ENCODE data around the gene RICTOR. TPM values are rescaled to one million over a fixed set of nuclear protein-coding genes. Genes with fewer than 3 reads are reported as not detected.

Gene RICTOR
- total and polyA plus RNA-seq, 4 donors = 3.9 to 69.5 (median 31.7) TPM

DNA sequence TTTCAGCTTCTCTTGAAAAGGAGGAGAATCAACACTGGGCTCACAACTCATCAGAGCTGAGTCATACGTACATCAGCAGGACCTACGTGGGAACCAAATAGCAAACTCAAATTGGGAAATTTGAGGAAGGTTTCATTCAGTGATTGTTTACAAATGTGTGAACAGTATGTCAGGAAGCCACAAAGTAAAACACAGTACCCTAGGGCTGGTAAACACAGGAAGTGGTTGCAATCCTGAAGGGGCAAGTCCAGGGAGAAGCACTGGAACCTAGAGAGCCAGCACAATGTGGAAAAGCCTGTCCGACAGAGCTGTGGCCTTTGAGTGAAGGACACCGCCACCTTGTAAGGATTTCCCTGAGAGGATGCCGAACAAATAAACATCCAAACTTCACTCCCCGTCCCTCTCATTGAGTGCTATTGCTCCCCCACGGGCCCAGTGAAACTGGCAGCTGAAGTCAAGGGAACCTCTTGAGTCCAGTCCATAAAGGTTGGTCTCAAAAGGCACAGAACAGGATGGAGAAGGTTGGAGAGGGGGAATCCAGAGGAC, 26.7 kb upstream of the RICTOR start:
- Histone ChIP-seq H3K36me3 (ENCODE audit: control insufficient read depth in 1 of 2, insufficient read depth in 2 of 2, low read length in 1 of 2) (no peaks in the 10 kb centered on the region), H3K27me3 (ENCODE audit: control insufficient read depth in 1 of 2, insufficient read depth in 2 of 2, low read length in 1 of 2) (no peaks in the 10 kb centered on the region), H3K27ac (ENCODE audit: low read depth in 1 of 2, low read length in 2 of 2) (no peak overlapping the region), H3K9me3 (ENCODE audit: control insufficient read depth, low read length) (no peaks in the 10 kb centered on the region), H3K4me3 (ENCODE audit: low read length in 2 of 2) (no peak overlapping the region), H3K4me1 (ENCODE audit: control insufficient read depth in 1 of 2, insufficient read depth in 2 of 2, low read length in 2 of 2) (no peaks in the 10 kb centered on the region)
- WGBS, 2 donors = 79 to 83% methylated on average over 7 of the region's 7 CpGs
- DNase-seq (no peak), ATAC-seq (ENCODE audit: low FRiP score) (no peak)
- intact Hi-C loops (cut with DNase I) = no loop called here

DNA sequence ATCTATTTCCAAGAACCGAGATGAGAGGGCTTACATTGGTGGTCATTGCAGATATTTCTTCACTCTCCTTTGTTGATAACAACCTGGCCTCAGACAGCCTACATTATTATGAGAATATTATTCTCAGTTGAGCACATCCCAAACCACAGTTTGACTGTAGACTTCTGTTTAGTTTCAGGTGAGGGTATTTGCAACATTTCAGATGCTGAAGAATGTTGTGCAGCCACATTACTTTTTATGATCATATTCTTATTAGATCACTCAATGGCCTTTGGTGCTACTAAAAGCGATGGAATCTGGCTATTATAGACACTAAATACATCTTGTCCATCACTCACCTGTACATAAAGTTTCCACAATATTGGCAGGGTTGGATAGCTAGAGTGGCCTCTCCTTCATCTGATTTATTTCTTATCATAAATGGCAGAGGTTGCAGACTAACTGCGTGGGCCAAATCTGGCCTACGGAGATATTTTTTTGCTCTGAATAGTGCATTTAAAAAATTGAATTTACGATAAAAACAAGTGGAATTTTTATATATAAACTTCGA, 26.2 kb upstream of the RICTOR start:
- Histone ChIP-seq H3K4me3 (ENCODE audit: low read length in 2 of 2) (no peak overlapping the region), H3K36me3 (ENCODE audit: control insufficient read depth in 1 of 2, insufficient read depth in 2 of 2, low read length in 1 of 2) (no peaks in the 10 kb centered on the region), H3K27me3 (ENCODE audit: control insufficient read depth in 1 of 2, insufficient read depth in 2 of 2, low read length in 1 of 2) (no peaks in the 10 kb centered on the region), H3K9me3 (ENCODE audit: control insufficient read depth, low read length) (no peaks in the 10 kb centered on the region), H3K27ac (ENCODE audit: low read depth in 1 of 2, low read length in 2 of 2) (no peak overlapping the region), H3K4me1 (ENCODE audit: control insufficient read depth in 1 of 2, insufficient read depth in 2 of 2, low read length in 2 of 2) (no peaks in the 10 kb centered on the region)
- 82 to 86% methylated on average over 6 of the region's 6 CpGs for WGBS, 2 donors
- no peak for ATAC-seq (ENCODE audit: low FRiP score)
- intact Hi-C loops (cut with DNase I) = no loop called here
- DNase-seq = no peak

DNA sequence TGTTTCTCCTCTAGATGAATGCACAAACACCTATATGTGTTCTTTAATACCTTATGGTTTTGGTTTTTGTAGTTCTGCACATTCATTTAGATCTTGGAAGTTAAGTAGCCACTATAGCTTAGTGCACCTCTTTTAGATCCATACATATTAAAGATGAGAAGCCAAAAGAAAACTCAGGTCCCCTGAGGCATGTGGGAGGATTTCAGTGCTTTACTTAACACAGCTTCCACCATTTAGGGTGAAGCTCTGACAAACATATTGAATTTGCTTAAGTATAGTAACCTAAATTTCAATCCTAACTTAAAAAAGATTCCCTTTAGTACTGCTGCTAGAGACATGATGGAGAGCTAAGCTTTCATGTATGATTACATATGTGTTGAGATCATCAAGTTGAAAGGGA, 25.6 kb upstream of the RICTOR start:
- no peak for DNase-seq
- no peaks in the 10 kb centered on the region for H3K4me1 ChIP-seq (ENCODE audit: control insufficient read depth in 1 of 2, insufficient read depth in 2 of 2, low read length in 2 of 2)
- no peaks in the 10 kb centered on the region for H3K36me3 ChIP-seq (ENCODE audit: control insufficient read depth in 1 of 2, insufficient read depth in 2 of 2, low read length in 1 of 2)
- no peak overlapping the region for H3K4me3 ChIP-seq (ENCODE audit: low read length in 2 of 2)
- H3K9me3 ChIP-seq (ENCODE audit: control insufficient read depth, low read length) = no peaks in the 10 kb centered on the region
- intact Hi-C loops (cut with DNase I) = no loop called here
- H3K27ac ChIP-seq (ENCODE audit: low read depth in 1 of 2, low read length in 2 of 2) = no peak overlapping the region
- H3K27me3 ChIP-seq (ENCODE audit: control insufficient read depth in 1 of 2, insufficient read depth in 2 of 2, low read length in 1 of 2) = no peaks in the 10 kb centered on the region
- ATAC-seq (ENCODE audit: low FRiP score) = no peak

DNA sequence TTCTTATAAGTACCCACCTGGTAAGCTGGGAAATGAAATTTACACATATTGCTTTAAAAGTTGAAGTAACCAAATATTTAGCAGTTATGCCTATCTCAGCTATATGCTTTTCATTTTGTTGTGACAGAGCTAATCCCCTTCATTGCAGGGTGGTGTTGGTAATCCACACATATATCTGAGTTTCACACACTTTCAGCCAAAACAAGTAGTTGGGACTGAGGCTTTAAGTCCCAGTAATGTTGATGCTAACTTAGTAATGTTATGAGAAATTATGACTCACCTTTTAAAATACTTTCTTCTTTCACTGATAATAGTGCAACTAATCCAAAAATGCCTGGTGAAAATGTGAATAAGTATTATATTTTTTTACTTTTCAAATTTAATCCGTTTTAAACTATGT, 19.2 kb upstream of the RICTOR start:
- no peak for DNase-seq
- Histone ChIP-seq H3K4me1 (ENCODE audit: control insufficient read depth in 1 of 2, insufficient read depth in 2 of 2, low read length in 2 of 2) (peaks cover 0 to 3% of the 10 kb centered on the region in 2 donors), H3K27ac (ENCODE audit: low read depth in 1 of 2, low read length in 2 of 2) (no peak overlapping the region), H3K27me3 (ENCODE audit: control insufficient read depth in 1 of 2, insufficient read depth in 2 of 2, low read length in 1 of 2) (no peaks in the 10 kb centered on the region), H3K4me3 (ENCODE audit: low read length in 2 of 2) (no peak overlapping the region), H3K36me3 (ENCODE audit: control insufficient read depth in 1 of 2, insufficient read depth in 2 of 2, low read length in 1 of 2) (no peaks in the 10 kb centered on the region), H3K9me3 (ENCODE audit: control insufficient read depth, low read length) (no peaks in the 10 kb centered on the region)
- 9 to 13% methylated on average over 1 of the region's 1 CpG for WGBS, 2 donors
- intact Hi-C loops (cut with DNase I) = no loop called here
- no peak for ATAC-seq (ENCODE audit: low FRiP score)

DNA sequence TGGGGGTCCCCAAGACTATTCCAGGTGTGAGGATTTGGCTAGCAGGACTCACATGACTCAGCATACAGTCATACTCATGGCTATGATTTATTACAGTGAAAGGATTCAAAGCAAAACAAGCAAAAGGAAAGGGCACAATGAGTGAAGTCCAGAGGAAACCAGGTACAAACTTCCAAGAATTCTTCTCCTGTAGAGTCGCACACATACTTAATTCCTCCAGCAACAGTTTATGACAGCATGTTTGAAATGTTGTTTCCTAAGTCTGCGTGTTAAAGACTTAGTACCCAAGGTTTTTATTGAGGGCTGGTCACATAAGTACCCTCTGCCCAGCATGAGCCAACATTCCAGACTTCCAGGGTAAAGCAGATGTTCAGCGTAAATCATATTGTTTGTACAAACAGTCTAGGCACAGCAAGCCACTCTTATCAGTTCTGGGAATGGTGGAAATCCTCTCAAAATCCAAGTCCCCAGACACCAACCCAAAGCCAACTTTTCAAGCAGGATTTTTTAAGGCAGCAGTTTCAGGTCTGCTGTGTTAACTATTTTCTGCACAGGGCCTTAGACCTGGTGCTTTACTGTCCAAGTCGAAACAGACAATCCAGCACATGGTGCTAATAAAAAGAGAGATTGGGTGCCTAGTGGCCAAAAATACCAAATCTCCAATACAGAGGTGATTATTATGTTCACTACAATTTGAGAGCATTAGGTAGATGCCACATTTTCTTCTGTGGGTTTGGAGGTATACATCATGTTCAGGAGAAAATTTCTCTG, 18.6 kb upstream of the RICTOR start:
- WGBS, 2 donors = 24 to 26% methylated on average over 4 of the region's 4 CpGs
- no peaks in the 10 kb centered on the region for H3K36me3 ChIP-seq (ENCODE audit: control insufficient read depth in 1 of 2, insufficient read depth in 2 of 2, low read length in 1 of 2)
- DNase-seq (no peak), ATAC-seq (ENCODE audit: low FRiP score) (no peak)
- H3K4me3 ChIP-seq (ENCODE audit: low read length in 2 of 2) = no peak overlapping the region
- intact Hi-C loops (cut with DNase I) = no loop called here
- no peaks in the 10 kb centered on the region for H3K27me3 ChIP-seq (ENCODE audit: control insufficient read depth in 1 of 2, insufficient read depth in 2 of 2, low read length in 1 of 2)
- H3K27ac ChIP-seq (ENCODE audit: low read depth in 1 of 2, low read length in 2 of 2) = no peak overlapping the region
- H3K4me1 ChIP-seq (ENCODE audit: control insufficient read depth in 1 of 2, insufficient read depth in 2 of 2, low read length in 2 of 2) = peaks cover 0 to 3% of the 10 kb centered on the region in 2 donors
- no peaks in the 10 kb centered on the region for H3K9me3 ChIP-seq (ENCODE audit: control insufficient read depth, low read length)

DNA sequence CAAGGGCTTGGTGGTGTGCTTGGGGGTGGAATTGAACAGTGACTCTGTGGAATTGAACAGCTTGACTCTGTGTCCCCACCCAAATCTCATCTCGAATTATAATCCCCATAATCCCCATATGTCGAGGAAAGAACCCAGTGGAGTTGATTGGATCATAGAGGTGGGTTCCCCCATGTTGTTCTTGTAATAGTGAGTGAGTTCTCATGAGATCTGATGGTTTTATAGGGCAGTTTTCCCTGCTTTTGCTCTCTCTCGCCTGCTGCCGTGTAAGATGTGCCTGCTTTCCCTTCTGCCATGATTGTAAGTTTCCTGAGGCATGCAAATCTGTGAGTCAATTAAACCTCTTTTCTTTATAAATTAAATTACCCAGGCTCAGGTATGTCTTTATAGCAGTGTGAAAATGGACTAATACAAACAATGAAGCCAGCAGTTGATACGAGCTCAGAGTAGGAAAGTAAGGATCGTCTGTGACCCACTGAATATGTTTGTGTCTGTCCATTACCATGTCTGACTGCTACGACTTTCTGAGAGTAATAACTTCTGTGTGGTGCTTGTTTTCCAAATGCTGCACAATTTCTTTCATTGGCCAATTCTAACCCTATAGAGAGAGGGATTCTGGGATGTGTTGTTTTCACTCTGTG, 17.9 kb upstream of the RICTOR start:
- Histone ChIP-seq H3K9me3 (ENCODE audit: control insufficient read depth, low read length) (no peaks in the 10 kb centered on the region), H3K4me1 (ENCODE audit: control insufficient read depth in 1 of 2, insufficient read depth in 2 of 2, low read length in 2 of 2) (peaks cover 0 to 3% of the 10 kb centered on the region in 2 donors), H3K27ac (ENCODE audit: low read depth in 1 of 2, low read length in 2 of 2) (no peak overlapping the region), H3K36me3 (ENCODE audit: control insufficient read depth in 1 of 2, insufficient read depth in 2 of 2, low read length in 1 of 2) (no peaks in the 10 kb centered on the region), H3K4me3 (ENCODE audit: low read length in 2 of 2) (no peak overlapping the region), H3K27me3 (ENCODE audit: control insufficient read depth in 1 of 2, insufficient read depth in 2 of 2, low read length in 1 of 2) (no peaks in the 10 kb centered on the region)
- 71 to 77% methylated on average over 7 of the region's 7 CpGs for WGBS, 2 donors
- DNase-seq = no peak
- intact Hi-C loops (cut with DNase I) = no loop called here
- ATAC-seq (ENCODE audit: low FRiP score) = no peak

DNA sequence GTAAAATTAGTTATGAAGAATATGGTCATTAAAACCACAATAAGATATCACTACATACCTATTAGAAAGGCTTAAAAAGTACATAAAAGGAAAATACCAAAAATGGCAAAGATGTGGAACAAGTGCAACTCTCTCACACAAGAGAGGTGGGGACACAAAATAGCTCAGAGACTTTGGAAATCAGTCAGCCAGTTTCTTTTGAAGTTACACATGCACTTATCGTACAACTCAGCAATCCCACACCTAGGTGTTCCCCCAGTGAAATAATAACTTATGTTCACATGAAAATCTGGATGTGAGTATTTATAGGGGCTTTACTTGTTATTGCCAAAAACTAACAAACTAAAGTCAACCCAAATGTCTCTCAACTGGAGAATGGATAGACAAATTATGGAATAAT, 9.8 kb upstream of the RICTOR start:
- intact Hi-C loops (cut with DNase I) = loop anchor here in 1 of 2 donors (5.0 kb wide), 2 partner anchors 77 to 92 kb away; no protein-coding TSS in a partner anchor
- no peaks in the 10 kb centered on the region for H3K9me3 ChIP-seq (ENCODE audit: control insufficient read depth, low read length)
- H3K4me1 ChIP-seq (ENCODE audit: control insufficient read depth in 1 of 2, insufficient read depth in 2 of 2, low read length in 2 of 2) = no peaks in the 10 kb centered on the region
- H3K27ac ChIP-seq (ENCODE audit: low read depth in 1 of 2, low read length in 2 of 2) = no peak overlapping the region
- no peak for DNase-seq
- H3K4me3 ChIP-seq (ENCODE audit: low read length in 2 of 2) = no peak overlapping the region
- 62 to 82% methylated on average over 1 of the region's 1 CpG for WGBS, 2 donors
- no peaks in the 10 kb centered on the region for H3K36me3 ChIP-seq (ENCODE audit: control insufficient read depth in 1 of 2, insufficient read depth in 2 of 2, low read length in 1 of 2)
- H3K27me3 ChIP-seq (ENCODE audit: control insufficient read depth in 1 of 2, insufficient read depth in 2 of 2, low read length in 1 of 2) = no peaks in the 10 kb centered on the region
- ATAC-seq (ENCODE audit: low FRiP score) = no peak

DNA sequence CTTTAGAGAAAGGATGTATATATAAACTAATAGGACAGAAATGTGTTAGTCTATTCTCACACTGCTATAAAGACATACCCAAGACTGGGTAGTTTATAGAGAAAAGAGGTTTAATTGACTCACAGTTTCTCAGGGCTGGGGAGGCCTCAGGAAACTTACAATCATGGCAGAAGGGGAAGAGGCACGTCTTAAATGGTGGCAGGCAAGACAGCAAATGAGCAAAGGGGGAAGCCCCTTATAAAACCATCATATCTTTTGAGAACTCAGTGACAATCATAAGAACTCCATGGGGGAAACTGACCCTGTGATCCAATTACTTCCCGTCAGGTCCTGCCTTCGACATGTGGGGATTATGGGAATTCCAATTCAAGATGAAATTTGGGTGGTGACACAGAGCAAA, 8.8 kb upstream of the RICTOR start:
- 90 to 96% methylated on average over 3 of the region's 3 CpGs for WGBS, 2 donors
- Histone ChIP-seq H3K4me1 (ENCODE audit: control insufficient read depth in 1 of 2, insufficient read depth in 2 of 2, low read length in 2 of 2) (no peaks in the 10 kb centered on the region), H3K4me3 (ENCODE audit: low read length in 2 of 2) (no peak overlapping the region), H3K9me3 (ENCODE audit: control insufficient read depth, low read length) (no peaks in the 10 kb centered on the region), H3K27me3 (ENCODE audit: control insufficient read depth in 1 of 2, insufficient read depth in 2 of 2, low read length in 1 of 2) (no peaks in the 10 kb centered on the region), H3K36me3 (ENCODE audit: control insufficient read depth in 1 of 2, insufficient read depth in 2 of 2, low read length in 1 of 2) (no peaks in the 10 kb centered on the region), H3K27ac (ENCODE audit: low read depth in 1 of 2, low read length in 2 of 2) (no peak overlapping the region)
- DNase-seq = no peak
- intact Hi-C loops (cut with DNase I) = loop anchor here in 1 of 2 donors (5.0 kb wide), 2 partner anchors 76 to 91 kb away; no protein-coding TSS in a partner anchor
- no peak for ATAC-seq (ENCODE audit: low FRiP score)

All from aorta (tissue), 5 donors.